ENCODE data around the gene USP24.
"Not testable (repeated sequence)": the region's sequence is repeated elsewhere in the genome, so short reads cannot be mapped to it uniquely, and the experiment has no call there.

Gene USP24

GRCh38 chr1:55195521-55196233 lies 19.5 kb downstream of the USP24 start:
- no peak for DNase-seq

- no peak for DNase-seq
Observed at GRCh38 chr1:55194851-55195250, 20.3 kb downstream of the USP24 start.

GRCh38 chr1:55192093-55192492 lies 23.1 kb downstream of the USP24 start:
- no peak for DNase-seq

GRCh38 chr1:55191219-55191952 lies 23.8 kb downstream of the USP24 start:
- not testable (repeated sequence) for DNase-seq

- no peak for DNase-seq
Observed at GRCh38 chr1:55190109-55190508, 25.1 kb downstream of the USP24 start.

GRCh38 chr1:55188909-55189308 lies 26.3 kb downstream of the USP24 start:
- no peak for DNase-seq

GRCh38 chr1:55185832-55186231 lies 29.3 kb downstream of the USP24 start:
- DNase-seq = no peak

- no peak for DNase-seq
Observed at GRCh38 chr1:55184859-55185258, 30.3 kb downstream of the USP24 start.

- DNase-seq = no peak
Observed at GRCh38 chr1:55181666-55182065, 33.5 kb downstream of the USP24 start.

GRCh38 chr1:55180075-55180670 lies 35.0 kb downstream of the USP24 start:
- no peak for DNase-seq

GRCh38 chr1:55179177-55179835 lies 35.9 kb downstream of the USP24 start:
- no peak for DNase-seq

GRCh38 chr1:55172687-55173086 lies 42.5 kb downstream of the USP24 start:
- DNase-seq = no peak

- no peak for DNase-seq
Observed at GRCh38 chr1:55172272-55172671, 42.9 kb downstream of the USP24 start.

- DNase-seq = no peak
Observed at GRCh38 chr1:55171694-55172093, 43.5 kb downstream of the USP24 start.

- DNase-seq = no peak
Observed at GRCh38 chr1:55170426-55170825, 44.7 kb downstream of the USP24 start.

GRCh38 chr1:55169126-55169525 lies 46.0 kb downstream of the USP24 start:
- no peak for DNase-seq

GRCh38 chr1:55168353-55168752 lies 46.8 kb downstream of the USP24 start:
- DNase-seq = no peak

- DNase-seq = no peak
Observed at GRCh38 chr1:55167224-55167871, 47.8 kb downstream of the USP24 start.

GRCh38 chr1:55164906-55165305 lies 50.3 kb downstream of the USP24 start:
- no peak for DNase-seq

- DNase-seq = no peak
Observed at GRCh38 chr1:55159571-55159970, 55.6 kb downstream of the USP24 start.

- no peak for DNase-seq
Observed at GRCh38 chr1:55156608-55157007, 58.6 kb downstream of the USP24 start.

GRCh38 chr1:55156093-55156492 lies 59.1 kb downstream of the USP24 start:
- DNase-seq = no peak

- DNase-seq = peak; percentile 1
Observed at GRCh38 chr1:55155522-55155921, 59.6 kb downstream of the USP24 start.

Measured in COR-L47 (cell line).